ENCODE results near the gene HOXA7. TPM values are rescaled to one million over a fixed set of nuclear protein-coding genes. Genes with fewer than 3 reads are reported as not detected.

HOXA7 gene
- total and polyA plus RNA-seq, 2 of the 8 experiments (the other 6 are each of a cell fraction or from before 2014, with no cell fraction given), result 0.03 TPM; not detected in 1

GRCh38 chr7:27122077-27122910, 34.2 kb downstream of the HOXA7 start (continued):
- TF ChIP-seq SUZ12 (IDR thresholded peaks at IDR 0.05; ENCODE audit: low read length), result peak; percentile 91
- no peak for TF ChIP-seq SIN3A (conservative IDR thresholded peaks at IDR 0.05 in 1 of 2, IDR thresholded peaks at IDR 0.05 in 1 of 2; ENCODE audit: low read depth in 1 of 2, low read length in 2 of 2)
- TF ChIP-seq POLR2A (IDR thresholded peaks at IDR 0.05; ENCODE audit: control extremely low read depth in 1 of 2, low read depth in 2 of 2, low read length in 2 of 2), result no peak

All from H1 (cell line).